Activated T-cell treated with anti-CD3 and anti-CD28 coated beads, Interleukin-2, amount 50 U/mL, for 24 hours (primary cell): ENCODE measurements around the gene PEDS1.
"Not testable (repeated sequence)": the region's sequence is repeated elsewhere in the genome, so short reads cannot be mapped to it uniquely, and the experiment has no call there.

Source experiments
- DNase-seq: peaks from one replicate; pipeline ENCODE4 v3.0.0-alpha.2; 2020
- H3K27ac Mint-ChIP-seq: 2 replicates; pipeline ENCODE4 v1.8.0; 2020; ENCODE audit warnings: mild to moderate bottlenecking, mixed read lengths
- H3K27me3 Mint-ChIP-seq: 2 replicates; pipeline ENCODE4 v1.8.0; 2020; ENCODE audit warnings: mixed read lengths
- H3K36me3 Mint-ChIP-seq: 2 replicates; pipeline ENCODE4 v1.8.0; 2020; ENCODE audit warnings: low read depth, mixed read lengths
- H3K4me1 Mint-ChIP-seq: 2 replicates; pipeline ENCODE4 v1.8.0; 2020; ENCODE audit warnings: low read depth, mixed read lengths
- H3K4me3 Mint-ChIP-seq: 2 replicates; pipeline ENCODE4 v1.8.0; 2020; ENCODE audit warnings: mild to moderate bottlenecking, moderate library complexity, mixed read lengths
- H3K9me3 Mint-ChIP-seq: 2 replicates; pipeline ENCODE4 v1.8.0; 2020; ENCODE audit warnings: mixed read lengths

PEDS1 gene

DNA sequence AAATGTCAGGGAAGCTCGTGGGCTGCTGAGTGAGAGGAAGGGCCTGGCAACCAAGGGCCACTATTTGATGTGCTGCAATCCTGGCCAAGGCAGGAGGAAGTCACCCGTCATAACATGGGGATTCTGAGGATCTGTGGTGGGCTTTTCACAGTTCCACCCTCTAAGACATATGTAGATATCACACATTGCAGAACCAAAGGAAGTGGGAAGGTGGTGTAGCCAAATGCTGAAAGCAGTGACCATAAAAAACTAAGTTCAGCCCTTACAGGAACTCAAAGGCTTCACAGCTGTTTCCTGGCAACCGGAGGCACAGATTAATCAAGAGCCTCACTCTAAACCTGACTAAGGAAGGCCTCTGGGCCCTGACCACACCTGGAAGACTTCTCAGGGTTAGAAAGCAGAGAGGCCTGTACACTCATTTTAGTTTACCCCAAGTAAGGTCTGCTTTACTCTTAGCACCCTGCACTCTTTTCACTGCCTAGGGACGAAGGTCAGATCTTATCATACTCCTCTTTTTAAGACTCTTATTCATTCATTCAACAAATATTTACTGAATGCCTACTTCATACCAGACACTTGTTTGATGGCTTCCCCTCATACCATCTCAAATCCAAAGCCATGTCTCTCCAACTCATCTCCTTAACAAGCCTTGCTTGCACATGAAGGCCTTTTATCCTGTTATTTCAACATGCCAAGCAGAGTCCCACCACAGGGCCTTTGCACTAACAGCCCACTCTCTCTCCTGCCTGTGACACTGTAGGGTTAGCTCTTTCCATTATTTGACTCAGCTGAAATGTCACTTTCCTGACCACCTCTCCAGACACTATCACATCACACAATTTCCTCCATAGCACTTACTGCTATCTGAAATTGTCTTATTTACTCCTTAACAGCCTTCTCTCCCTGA is 43.1 kb downstream of the PEDS1 start:
- no peak for DNase-seq
- H3K27me3 Mint-ChIP-seq = no peaks in the 10 kb centered on the region
- peak overlapping the region; percentile 96 for H3K27ac Mint-ChIP-seq
- peak overlapping the region; percentile 99 for H3K4me3 Mint-ChIP-seq
- peaks cover 67% of the 10 kb centered on the region for H3K36me3 Mint-ChIP-seq
- H3K9me3 Mint-ChIP-seq = no peaks in the 10 kb centered on the region
- peaks cover 88% of the 10 kb centered on the region for H3K4me1 Mint-ChIP-seq

- DNase-seq = no peak
- Mint-ChIP-seq H3K4me1 (peaks cover 82% of the 10 kb centered on the region), H3K27ac (peak overlapping the region; percentile 96), H3K9me3 (no peaks in the 10 kb centered on the region), H3K27me3 (no peaks in the 10 kb centered on the region), H3K4me3 (peak overlapping the region; percentile 37), H3K36me3 (peaks cover 75% of the 10 kb centered on the region)
These were observed 44.8 kb downstream of the PEDS1 start for GRCh38 chr20:50108556-50109235.

DNA sequence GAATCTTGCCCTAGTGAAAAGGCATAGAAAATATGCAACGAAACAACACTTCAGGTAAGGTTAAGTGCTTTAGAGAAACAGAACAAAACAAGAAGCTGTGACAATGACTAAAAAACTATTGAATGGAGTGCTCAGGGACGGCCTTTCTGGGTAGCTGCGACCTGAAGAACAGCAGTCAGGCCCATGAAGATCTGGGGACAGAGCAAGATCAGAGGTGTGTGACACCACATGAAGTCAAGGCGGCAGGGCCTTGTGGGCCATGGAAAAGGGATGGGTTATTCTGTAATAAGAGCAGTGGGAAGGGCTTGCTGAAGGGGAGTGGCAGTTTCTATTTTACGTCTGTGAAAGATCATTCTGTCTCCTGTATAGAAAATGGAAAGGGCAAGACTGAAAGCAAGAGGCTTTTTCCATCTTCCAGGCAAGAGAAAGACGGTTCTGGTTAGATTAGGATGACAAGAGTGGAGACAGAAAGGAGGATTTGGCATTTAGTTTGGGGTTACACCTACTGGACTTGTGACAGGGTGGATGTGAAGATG is 45.7 kb downstream of the PEDS1 start:
- Mint-ChIP-seq H3K27me3 (no peaks in the 10 kb centered on the region), H3K36me3 (peaks cover 81% of the 10 kb centered on the region), H3K9me3 (no peaks in the 10 kb centered on the region), H3K27ac (peak overlapping the region; percentile 96), H3K4me3 (peak overlapping the region; percentile 18), H3K4me1 (peaks cover 84% of the 10 kb centered on the region)
- DNase-seq = no peak

- Mint-ChIP-seq H3K4me3 (no peak overlapping the region), H3K4me1 (peaks cover 87% of the 10 kb centered on the region), H3K27ac (peak overlapping the region; percentile 96), H3K9me3 (no peaks in the 10 kb centered on the region), H3K27me3 (no peaks in the 10 kb centered on the region), H3K36me3 (peaks cover 84% of the 10 kb centered on the region)
- DNase-seq = no peak
These were observed 46.4 kb downstream of the PEDS1 start for GRCh38 chr20:50107086-50107660.

- H3K27me3 Mint-ChIP-seq, H3K4me3 Mint-ChIP-seq, H3K9me3 Mint-ChIP-seq, DNase-seq: not testable (repeated sequence)
- H3K4me1 Mint-ChIP-seq = peaks cover 87% of the 10 kb centered on the region
- H3K27ac Mint-ChIP-seq = peak overlapping the region; percentile 96
- H3K36me3 Mint-ChIP-seq = peaks cover 84% of the 10 kb centered on the region
These were observed 46.9 kb downstream of the PEDS1 start for GRCh38 chr20:50106669-50107068.
